Prostate gland (tissue), 2 donors: ENCODE data around the gene DTX4.

Experiments used
- POLR2A ChIP-seq: fragments of 450-650 bp; IDR thresholded peaks from one replicate; pipeline ENCODE4 v1.6.1; 2016; ENCODE audit warnings: antibody characterized with exemption, mild to moderate bottlenecking
- POLR2AphosphoS5 ChIP-seq: sonication (generic); formaldehyde crosslinking; IDR thresholded peaks from one replicate; pipeline ENCODE4 v1.6.1; 2017; ENCODE audit warnings: antibody characterized with exemption
- TF ChIP-seq, protein P1 (sequence below), 4 experiments: fragments of 200-600 bp in 2 of 4; fragments of 450-650 bp in 2 of 4; sonication (generic) in 2 of 4; IDR thresholded peaks; 1 replicate in 3 of 4; 2 replicates in 1 of 4; pipeline ENCODE4 v1.5.1; 2016 to 2019; ENCODE audit warnings: antibody characterized with exemption in 4 of 4, mild to moderate bottlenecking in 2 of 4, moderate library complexity in 2 of 4

DNA sequence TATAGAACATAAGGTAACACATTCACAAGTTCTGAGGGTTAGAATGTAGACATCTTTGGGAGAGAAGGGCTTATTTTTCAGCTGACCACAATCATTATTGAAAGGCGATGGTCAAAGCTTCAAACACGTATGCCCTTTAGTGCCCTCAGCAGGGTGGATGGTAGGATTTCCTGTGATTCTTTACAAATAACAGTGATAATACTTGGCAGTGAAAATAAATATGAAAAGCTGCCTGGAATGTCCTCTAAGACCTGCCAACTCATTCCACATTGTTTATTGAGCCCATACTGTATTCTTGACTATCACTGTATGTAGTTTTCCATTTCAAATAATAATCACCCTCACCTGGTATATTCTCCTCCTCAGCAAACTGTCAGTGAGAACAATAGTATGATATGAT is 54.5 kb downstream of the DTX4 start:
- TF ChIP-seq POLR2A (no peak), POLR2AphosphoS5 (no peak)
- TF ChIP-seq, protein P1, sequence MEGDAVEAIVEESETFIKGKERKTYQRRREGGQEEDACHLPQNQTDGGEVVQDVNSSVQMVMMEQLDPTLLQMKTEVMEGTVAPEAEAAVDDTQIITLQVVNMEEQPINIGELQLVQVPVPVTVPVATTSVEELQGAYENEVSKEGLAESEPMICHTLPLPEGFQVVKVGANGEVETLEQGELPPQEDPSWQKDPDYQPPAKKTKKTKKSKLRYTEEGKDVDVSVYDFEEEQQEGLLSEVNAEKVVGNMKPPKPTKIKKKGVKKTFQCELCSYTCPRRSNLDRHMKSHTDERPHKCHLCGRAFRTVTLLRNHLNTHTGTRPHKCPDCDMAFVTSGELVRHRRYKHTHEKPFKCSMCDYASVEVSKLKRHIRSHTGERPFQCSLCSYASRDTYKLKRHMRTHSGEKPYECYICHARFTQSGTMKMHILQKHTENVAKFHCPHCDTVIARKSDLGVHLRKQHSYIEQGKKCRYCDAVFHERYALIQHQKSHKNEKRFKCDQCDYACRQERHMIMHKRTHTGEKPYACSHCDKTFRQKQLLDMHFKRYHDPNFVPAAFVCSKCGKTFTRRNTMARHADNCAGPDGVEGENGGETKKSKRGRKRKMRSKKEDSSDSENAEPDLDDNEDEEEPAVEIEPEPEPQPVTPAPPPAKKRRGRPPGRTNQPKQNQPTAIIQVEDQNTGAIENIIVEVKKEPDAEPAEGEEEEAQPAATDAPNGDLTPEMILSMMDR (IDR thresholded peaks at IDR 0.05): no peak
